OCI-LY7 (cell line): Measurements from ENCODE around the gene ICAM2.

ENCODE experiments used
- EZH2phosphoT487 ChIP-seq: fragments of 200-600 bp; sonication (generic); IDR thresholded peaks from 2 replicates; pipeline ENCODE4 v1.6.1; 2018; ENCODE audit warnings: low read depth, borderline replicate concordance, mild to moderate bottlenecking, mixed run types, antibody characterized with exemption, low read length, moderate library complexity, mixed read lengths
- TF ChIP-seq, protein P1 (sequence below): fragments of 200-600 bp; sonication (generic); conservative IDR thresholded peaks from 2 replicates; pipeline ENCODE4 v1.5.1; 2014; ENCODE audit warnings: mild to moderate bottlenecking, antibody characterized with exemption, low read length, moderate library complexity, mixed read lengths

- TF ChIP-seq, protein P1, sequence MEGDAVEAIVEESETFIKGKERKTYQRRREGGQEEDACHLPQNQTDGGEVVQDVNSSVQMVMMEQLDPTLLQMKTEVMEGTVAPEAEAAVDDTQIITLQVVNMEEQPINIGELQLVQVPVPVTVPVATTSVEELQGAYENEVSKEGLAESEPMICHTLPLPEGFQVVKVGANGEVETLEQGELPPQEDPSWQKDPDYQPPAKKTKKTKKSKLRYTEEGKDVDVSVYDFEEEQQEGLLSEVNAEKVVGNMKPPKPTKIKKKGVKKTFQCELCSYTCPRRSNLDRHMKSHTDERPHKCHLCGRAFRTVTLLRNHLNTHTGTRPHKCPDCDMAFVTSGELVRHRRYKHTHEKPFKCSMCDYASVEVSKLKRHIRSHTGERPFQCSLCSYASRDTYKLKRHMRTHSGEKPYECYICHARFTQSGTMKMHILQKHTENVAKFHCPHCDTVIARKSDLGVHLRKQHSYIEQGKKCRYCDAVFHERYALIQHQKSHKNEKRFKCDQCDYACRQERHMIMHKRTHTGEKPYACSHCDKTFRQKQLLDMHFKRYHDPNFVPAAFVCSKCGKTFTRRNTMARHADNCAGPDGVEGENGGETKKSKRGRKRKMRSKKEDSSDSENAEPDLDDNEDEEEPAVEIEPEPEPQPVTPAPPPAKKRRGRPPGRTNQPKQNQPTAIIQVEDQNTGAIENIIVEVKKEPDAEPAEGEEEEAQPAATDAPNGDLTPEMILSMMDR, result no peak
- no peak for TF ChIP-seq EZH2phosphoT487
Measured at GRCh38 chr17:64067657-64068056, 47.2 kb upstream of the ICAM2 start.
